ENCODE data around the gene GRK3.

DNA sequence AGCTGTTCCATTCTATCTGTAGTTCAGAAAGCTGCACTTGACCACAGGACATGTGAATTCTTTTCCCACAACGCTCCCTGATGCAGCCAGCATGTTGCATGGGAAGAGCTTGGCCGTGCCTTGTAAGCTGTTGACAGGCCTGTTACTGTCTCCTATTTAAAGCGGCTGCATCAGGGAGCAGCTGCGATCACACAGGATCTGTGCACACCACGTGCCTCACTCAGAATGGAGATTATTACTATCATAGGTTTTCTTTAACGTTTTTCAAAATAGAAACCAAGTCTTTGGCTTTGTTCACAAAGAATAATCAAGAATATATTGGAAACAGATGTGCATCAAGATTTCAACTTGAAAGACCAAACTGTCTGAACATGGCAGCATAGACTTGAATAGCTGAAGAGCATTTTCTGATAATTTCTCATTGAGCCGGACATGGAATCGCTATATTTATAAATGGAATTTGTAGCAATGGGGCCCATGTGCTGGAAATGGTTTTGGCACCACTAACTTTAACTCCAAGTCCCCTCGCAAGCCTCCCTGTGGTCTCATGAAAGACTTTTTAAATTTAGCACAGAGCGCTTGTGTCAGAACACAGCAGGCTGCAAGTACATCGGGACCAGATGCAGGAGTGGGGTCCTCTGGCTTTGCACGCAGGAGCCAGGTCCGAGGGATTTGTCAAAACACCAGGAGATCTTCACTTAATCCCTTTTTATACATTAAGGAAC lies 136.7 kb downstream of the GRK3 start:
- TF ChIP-seq, protein P1, sequence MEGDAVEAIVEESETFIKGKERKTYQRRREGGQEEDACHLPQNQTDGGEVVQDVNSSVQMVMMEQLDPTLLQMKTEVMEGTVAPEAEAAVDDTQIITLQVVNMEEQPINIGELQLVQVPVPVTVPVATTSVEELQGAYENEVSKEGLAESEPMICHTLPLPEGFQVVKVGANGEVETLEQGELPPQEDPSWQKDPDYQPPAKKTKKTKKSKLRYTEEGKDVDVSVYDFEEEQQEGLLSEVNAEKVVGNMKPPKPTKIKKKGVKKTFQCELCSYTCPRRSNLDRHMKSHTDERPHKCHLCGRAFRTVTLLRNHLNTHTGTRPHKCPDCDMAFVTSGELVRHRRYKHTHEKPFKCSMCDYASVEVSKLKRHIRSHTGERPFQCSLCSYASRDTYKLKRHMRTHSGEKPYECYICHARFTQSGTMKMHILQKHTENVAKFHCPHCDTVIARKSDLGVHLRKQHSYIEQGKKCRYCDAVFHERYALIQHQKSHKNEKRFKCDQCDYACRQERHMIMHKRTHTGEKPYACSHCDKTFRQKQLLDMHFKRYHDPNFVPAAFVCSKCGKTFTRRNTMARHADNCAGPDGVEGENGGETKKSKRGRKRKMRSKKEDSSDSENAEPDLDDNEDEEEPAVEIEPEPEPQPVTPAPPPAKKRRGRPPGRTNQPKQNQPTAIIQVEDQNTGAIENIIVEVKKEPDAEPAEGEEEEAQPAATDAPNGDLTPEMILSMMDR (IDR thresholded peaks at IDR 0.05): no peak
- no peak for TF ChIP-seq POLR2A (IDR thresholded peaks at IDR 0.05)

All from Peyer's patch (tissue), 4 donors.